ENCODE data around the gene E4F1. TPM values are rescaled to one million over a fixed set of nuclear protein-coding genes. Genes with fewer than 3 reads are reported as not detected.
"Not testable (repeated sequence)": the region's sequence is repeated elsewhere in the genome, so short reads cannot be mapped to it uniquely, and the experiment has no call there.

E4F1 gene
- total RNA-seq, 1 donor from 2014 or later: 33.7 TPM

- TF ChIP-seq, protein P1, sequence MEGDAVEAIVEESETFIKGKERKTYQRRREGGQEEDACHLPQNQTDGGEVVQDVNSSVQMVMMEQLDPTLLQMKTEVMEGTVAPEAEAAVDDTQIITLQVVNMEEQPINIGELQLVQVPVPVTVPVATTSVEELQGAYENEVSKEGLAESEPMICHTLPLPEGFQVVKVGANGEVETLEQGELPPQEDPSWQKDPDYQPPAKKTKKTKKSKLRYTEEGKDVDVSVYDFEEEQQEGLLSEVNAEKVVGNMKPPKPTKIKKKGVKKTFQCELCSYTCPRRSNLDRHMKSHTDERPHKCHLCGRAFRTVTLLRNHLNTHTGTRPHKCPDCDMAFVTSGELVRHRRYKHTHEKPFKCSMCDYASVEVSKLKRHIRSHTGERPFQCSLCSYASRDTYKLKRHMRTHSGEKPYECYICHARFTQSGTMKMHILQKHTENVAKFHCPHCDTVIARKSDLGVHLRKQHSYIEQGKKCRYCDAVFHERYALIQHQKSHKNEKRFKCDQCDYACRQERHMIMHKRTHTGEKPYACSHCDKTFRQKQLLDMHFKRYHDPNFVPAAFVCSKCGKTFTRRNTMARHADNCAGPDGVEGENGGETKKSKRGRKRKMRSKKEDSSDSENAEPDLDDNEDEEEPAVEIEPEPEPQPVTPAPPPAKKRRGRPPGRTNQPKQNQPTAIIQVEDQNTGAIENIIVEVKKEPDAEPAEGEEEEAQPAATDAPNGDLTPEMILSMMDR (conservative IDR thresholded peaks at IDR 0.05; ENCODE audit: low read depth, low read length): no peak
- no peak for DNase-seq (ENCODE audit: low read depth)
- no peak overlapping the region for H3K4me3 ChIP-seq (ENCODE audit: low read depth, low read length)
Observed at GRCh38 chr16:2257726-2258125, 34.3 kb downstream of the E4F1 start.

DNA sequence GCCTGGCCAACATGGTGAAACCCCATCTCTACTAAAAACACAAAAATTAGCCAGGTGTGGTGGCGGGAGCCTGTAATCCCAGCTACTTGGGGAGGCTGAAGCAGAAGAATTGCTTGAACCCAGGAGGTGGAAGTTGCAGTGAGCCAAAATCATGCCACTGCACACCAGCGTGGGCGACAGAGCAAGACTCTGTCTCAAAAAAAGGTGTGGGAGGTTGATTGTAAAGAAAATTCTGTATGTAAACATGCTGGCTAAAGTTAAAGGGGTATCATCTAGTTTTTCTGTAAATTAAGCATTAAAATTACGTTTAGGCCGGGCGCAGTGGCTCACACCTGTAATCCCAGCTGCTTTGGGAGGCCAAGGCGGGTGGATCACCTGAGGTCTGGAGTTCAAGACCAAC lies 35.1 kb downstream of the E4F1 start:
- H3K4me3 ChIP-seq (ENCODE audit: low read depth, low read length); DNase-seq (ENCODE audit: low read depth): not testable (repeated sequence)

DNA sequence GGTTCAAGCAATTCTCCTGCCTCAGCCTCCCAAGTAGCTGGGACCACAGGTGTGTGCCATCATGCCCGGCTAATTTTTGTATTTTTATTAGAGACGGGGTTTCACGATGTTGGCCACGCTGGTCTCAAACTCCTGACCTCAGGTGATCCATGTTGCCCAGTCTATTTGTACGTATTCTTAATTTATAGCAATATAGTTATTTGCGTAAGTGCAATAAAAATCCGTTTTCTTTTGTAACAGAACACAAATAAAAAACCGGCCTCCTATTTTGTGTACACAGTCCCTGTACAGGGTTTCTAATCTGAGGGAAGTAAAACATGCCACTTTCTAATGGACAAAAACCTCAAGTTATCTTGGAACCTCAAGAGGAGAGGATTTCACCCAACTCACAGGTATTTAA lies 36.9 kb downstream of the E4F1 start:
- no peak for DNase-seq (ENCODE audit: low read depth)
- no peak overlapping the region for H3K4me3 ChIP-seq (ENCODE audit: low read depth, low read length)
- TF ChIP-seq, protein P1 (conservative IDR thresholded peaks at IDR 0.05; ENCODE audit: low read depth, low read length): no peak

DNA sequence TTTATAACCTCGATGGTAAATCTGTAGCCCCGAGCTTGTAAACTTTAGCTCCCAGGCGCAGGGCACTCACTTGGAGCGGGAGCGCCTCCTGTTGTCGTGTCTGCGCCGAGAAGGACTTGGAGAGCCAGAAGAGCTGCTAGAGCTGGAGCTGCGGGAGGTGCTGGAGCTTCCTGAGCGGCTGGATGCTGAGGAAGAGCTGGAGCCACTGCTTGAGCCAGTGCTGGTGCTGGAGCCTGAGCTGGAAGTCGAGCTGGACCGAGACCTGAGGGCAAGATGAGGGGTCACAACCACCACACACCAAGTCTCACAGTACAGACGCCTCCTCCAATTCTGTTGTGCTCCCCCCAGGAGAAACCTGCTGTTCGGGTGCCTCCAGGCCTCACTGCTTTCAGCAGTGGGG lies 39.6 kb downstream of the E4F1 start:
- not testable (repeated sequence) for H3K4me3 ChIP-seq (ENCODE audit: low read depth, low read length); DNase-seq (ENCODE audit: low read depth)
- TF ChIP-seq, protein P1 (conservative IDR thresholded peaks at IDR 0.05; ENCODE audit: low read depth, low read length): peak; percentile 5

- DNase-seq (ENCODE audit: low read depth): not testable (repeated sequence)
Observed at GRCh38 chr16:2266887-2267286, 43.5 kb downstream of the E4F1 start.

DNA sequence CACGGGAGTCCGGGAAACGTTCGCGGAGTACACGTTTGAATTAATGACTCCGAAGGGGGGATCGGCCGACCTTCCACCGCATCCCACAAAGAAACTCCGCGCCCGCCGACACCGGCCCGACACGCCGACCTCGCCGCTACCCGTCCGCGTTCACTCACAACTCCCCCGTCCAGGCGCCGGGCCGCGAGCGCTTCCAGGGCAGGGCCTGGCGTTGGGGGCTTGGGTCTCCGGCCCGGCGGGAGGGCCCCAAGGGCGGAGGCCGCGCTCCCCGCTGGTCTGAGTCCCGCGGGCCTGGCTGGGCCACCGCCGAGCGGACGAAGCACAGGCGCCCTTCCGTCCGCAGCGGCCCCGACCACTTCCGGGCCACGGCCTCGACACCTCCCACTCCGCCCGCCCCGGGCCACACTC lies 44.1 kb downstream of the E4F1 start:
- DNase-seq (ENCODE audit: low read depth): not testable (repeated sequence)
- peak overlapping the region; percentile 91 for H3K4me3 ChIP-seq (ENCODE audit: low read depth, low read length)

More at GRCh38 chr16:2266887-2267286, 43.5 kb downstream of the E4F1 start:
- peak overlapping the region; percentile 91 for H3K4me3 ChIP-seq (ENCODE audit: low read depth, low read length)

DNA sequence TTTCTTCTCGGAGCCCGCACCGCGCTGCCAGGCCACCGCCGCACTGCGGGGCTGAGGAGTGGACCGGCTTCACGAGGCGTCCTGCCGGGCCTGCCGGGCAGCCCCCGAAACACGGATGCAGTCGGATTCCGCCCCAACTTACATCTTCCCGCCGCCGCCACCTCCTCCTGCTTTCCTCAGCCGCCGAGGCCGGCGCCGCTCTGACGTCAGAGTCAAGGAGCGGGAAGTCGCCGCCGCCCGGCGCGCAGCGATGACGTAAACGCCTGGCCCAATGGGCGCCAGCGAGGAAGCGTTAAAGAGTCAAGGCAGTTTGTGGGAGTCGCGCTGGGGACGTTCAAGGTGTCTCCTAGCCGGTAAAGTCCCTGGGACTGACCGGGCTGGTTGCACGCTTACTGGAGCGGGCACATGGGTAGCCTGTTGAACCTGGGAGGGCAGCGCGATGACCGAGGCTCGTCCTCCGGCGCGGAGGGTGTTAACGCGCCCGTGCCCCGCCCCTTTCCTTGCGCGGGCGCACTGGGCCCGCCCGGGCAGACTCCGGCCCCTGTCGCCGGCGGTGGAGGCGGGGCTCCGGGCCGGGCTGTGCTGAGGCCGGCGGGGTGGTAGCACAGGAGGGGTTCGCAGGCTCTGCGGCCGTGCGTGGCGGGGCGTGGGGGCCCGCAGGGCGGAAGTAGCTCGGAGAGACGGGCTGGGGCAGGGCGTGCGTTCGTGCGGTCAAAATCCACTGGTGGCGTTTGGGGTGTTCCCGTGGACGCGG lies 44.7 kb downstream of the E4F1 start, which contains the start of gene RNPS1:
TSS of gene RNPS1 (minus strand) at position 214 of the 754 bp plus-strand sequence. CDS start 3,483 bp downstream, outside the sequence.
- peak; percentile 59 for DNase-seq (ENCODE audit: low read depth)
- H3K4me3 ChIP-seq (ENCODE audit: low read depth, low read length): peak within 1 kb of the TSS; percentile 91
- TF ChIP-seq, protein P1 (conservative IDR thresholded peaks at IDR 0.05; ENCODE audit: low read depth, low read length): no peak

- TF ChIP-seq, protein P1 (conservative IDR thresholded peaks at IDR 0.05; ENCODE audit: low read depth, low read length): no peak
- no peak overlapping the region for H3K4me3 ChIP-seq (ENCODE audit: low read depth, low read length)
- DNase-seq (ENCODE audit: low read depth): no peak
Observed at GRCh38 chr16:2270070-2270462, 46.7 kb downstream of the E4F1 start.

All from epithelial cell of proximal tubule (primary cell).